ENCODE data around the gene RDX. TPM values are rescaled to one million over a fixed set of nuclear protein-coding genes. Genes with fewer than 3 reads are reported as not detected.

Gene RDX
- total and polyA plus RNA-seq, 2 of the 8 experiments (the other 6 are each of a cell fraction or from before 2014, with no cell fraction given), result 27.4 to 100 TPM

DNA sequence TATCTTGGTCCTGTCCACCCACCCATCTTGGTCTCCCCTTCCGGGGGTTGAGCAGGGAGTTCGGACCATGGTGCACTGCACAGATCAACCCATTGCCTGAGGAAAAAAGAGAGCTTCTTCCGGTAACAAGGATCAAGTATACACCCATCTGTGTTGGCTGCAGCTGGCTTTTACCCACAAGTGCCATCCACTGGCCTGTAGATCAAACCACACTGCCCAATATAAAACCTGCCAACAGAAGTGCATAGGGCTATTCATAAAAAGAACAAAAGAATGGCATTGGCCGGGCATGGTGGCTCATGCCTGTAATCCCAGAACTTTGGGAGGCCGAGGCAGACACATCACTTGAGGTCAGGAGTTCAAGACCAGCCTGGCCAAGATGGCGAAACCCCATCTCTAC is 108.7 kb downstream of the RDX start (continued):
- no peak for TF ChIP-seq CHD2 (IDR thresholded peaks at IDR 0.05; ENCODE audit: low read length)
- no peak for TF ChIP-seq RXRA (IDR thresholded peaks at IDR 0.05; ENCODE audit: insufficient read depth, low read depth, low read length)
- no peak for TF ChIP-seq POLR2A (IDR thresholded peaks at IDR 0.05; ENCODE audit: control extremely low read depth in 1 of 2, low read depth in 2 of 2, low read length in 2 of 2)
- TF ChIP-seq BACH1 (IDR thresholded peaks at IDR 0.05; ENCODE audit: low read length), result no peak

Data from H1 (cell line).